Ovary (tissue), 10 donors: ENCODE data around the gene SBK2. TPM values are rescaled to one million over a fixed set of nuclear protein-coding genes. Genes with fewer than 3 reads are reported as not detected.
"Not testable (repeated sequence)": the region's sequence is repeated elsewhere in the genome, so short reads cannot be mapped to it uniquely, and the experiment has no call there.

Source experiments
- DNase-seq, 5 donors: peaks; one replicate each; pipeline ENCODE4 v3.0.0-alpha.2; 2019 to 2020
- H3K27ac ChIP-seq, 2 donors: fragments of 200-600 bp; one replicate each; pipeline versions ENCODE4 v1.5.1 to v1.8.0; 2019 to 2022
- H3K27me3 ChIP-seq: fragments of 200-600 bp; one replicate; pipeline ENCODE4 v1.8.0; 2022
- H3K36me3 ChIP-seq: fragments of 200-600 bp; sonication (generic); one replicate; pipeline ENCODE4 v1.5.1; 2019
- H3K4me1 ChIP-seq: one replicate; pipeline ENCODE4 v1.8.1; 2013; ENCODE audit warnings: mild to moderate bottlenecking, moderate library complexity; ENCODE audit not compliant: insufficient read depth
- H3K4me3 ChIP-seq: fragments of 200-600 bp; sonication (generic); one replicate; pipeline ENCODE4 v1.5.1; 2017
- H3K9me3 ChIP-seq, 2 donors: fragments of 200-600 bp in 1 of 2; sonication (generic) in 1 of 2; one replicate each; pipeline versions ENCODE4 v1.5.1 to v1.8.1; 2013 to 2019; ENCODE audit warnings: mild to moderate bottlenecking in 1 of 2, moderate library complexity in 1 of 2
- EP300 ChIP-seq: sonication (generic); formaldehyde crosslinking; IDR thresholded peaks from one replicate; pipeline ENCODE4 v1.6.1; 2017; ENCODE audit warnings: antibody characterized with exemption
- POLR2A ChIP-seq: fragments of 450-650 bp; IDR thresholded peaks from one replicate; pipeline ENCODE4 v1.6.1; 2017; ENCODE audit warnings: antibody characterized with exemption, mild to moderate bottlenecking, moderate library complexity
- WGBS, 3 donors: extraction: QIAGEN DNeasy Blood & Tissue Kit in 1 of 3; methylation state at CpG; one replicate each; pipeline versions ENCODE4 v1.1.5 to v1.1.7; 2013 to 2017; 5-methylcytosine and 5-hydroxymethylcytosine counted together
- intact Hi-C, 4 donors: fragments of 100-400 bp; cut with DNase I; formaldehyde crosslinking; loops; one replicate each; pipeline versions ENCODE4 v1.11.0 to v1.15.1; 2022 to 2023
- long read RNA-seq, 3 donors: library from polyadenylated mRNA in 2 of 3; unstranded in 2 of 3; transcript quantifications; one replicate each; pipeline ENCODE4 v2.0.0 and lab custom pipeline, GENCODE V29; 2021 to 2026
- polyA plus RNA-seq, 2 donors: library from polyadenylated mRNA; stranded (reverse); fragments of 200-250 nt in 1 of 2; fragments of 350-450 nt in 1 of 2; fragmentation: Illumina TruSeq in 1 of 2; extraction: RNeasy Lipid Tissue Mini Kit (QIAGEN cat#74804) in 1 of 2; gene quantifications; one replicate each; pipeline ENCODE4 v1.2.3, GENCODE V29; 2013 to 2014
- total RNA-seq, 7 donors: library from RNA; depleted of rRNA in 2 of 7; stranded (reverse); fragments of >200 nt in 2 of 7; fragmentation: NEBNext Ultra II Directional in 3 of 7; extraction: Animal tissue kit (Norgen Biotek cat#: 25700) in 3 of 7; gene quantifications; one replicate each; pipeline versions ENCODE4 v1.1.0 to v1.2.4, GENCODE V29; 2016 to 2023
- TF ChIP-seq, protein P1 (sequence below), 3 donors: fragments of 450-650 bp in 2 of 3; fragments of 200-600 bp in 1 of 3; IDR thresholded peaks; one replicate each; pipeline versions ENCODE4 v1.5.1 to v1.8.0; 2016 to 2022; ENCODE audit warnings: antibody characterized with exemption in 3 of 3, mild to moderate bottlenecking in 1 of 3
- donor health status: DM: no; HTN: no; CAD: no; lungs with moderate emphysema.
- donor health status: DM: no; HTN: no; CAD: no.
- donor health status: Bipolar disorder and iron deficiency.
- donor health status: DM: yes; HTN: yes; CAD: no.
- donor health status: DM: no; HTN: no; CAD: no.
- donor health status: DM: yes; HTN: yes; CAD: no.

SBK2 gene, protein sequence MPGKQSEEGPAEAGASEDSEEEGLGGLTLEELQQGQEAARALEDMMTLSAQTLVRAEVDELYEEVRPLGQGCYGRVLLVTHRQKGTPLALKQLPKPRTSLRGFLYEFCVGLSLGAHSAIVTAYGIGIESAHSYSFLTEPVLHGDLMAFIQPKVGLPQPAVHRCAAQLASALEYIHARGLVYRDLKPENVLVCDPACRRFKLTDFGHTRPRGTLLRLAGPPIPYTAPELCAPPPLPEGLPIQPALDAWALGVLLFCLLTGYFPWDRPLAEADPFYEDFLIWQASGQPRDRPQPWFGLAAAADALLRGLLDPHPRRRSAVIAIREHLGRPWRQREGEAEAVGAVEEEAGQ
- 1 to 10 TPM in 1 of 7 donors, under 1 TPM in 1, not detected in 5; 0.20 to 1.0 TPM for total RNA-seq
- polyA plus RNA-seq, result not detected
- long read RNA-seq, donor 1, result 0 reads
- long read RNA-seq, donor 2, result 0 reads
- long read RNA-seq, donor 3, result 0 reads

DNA sequence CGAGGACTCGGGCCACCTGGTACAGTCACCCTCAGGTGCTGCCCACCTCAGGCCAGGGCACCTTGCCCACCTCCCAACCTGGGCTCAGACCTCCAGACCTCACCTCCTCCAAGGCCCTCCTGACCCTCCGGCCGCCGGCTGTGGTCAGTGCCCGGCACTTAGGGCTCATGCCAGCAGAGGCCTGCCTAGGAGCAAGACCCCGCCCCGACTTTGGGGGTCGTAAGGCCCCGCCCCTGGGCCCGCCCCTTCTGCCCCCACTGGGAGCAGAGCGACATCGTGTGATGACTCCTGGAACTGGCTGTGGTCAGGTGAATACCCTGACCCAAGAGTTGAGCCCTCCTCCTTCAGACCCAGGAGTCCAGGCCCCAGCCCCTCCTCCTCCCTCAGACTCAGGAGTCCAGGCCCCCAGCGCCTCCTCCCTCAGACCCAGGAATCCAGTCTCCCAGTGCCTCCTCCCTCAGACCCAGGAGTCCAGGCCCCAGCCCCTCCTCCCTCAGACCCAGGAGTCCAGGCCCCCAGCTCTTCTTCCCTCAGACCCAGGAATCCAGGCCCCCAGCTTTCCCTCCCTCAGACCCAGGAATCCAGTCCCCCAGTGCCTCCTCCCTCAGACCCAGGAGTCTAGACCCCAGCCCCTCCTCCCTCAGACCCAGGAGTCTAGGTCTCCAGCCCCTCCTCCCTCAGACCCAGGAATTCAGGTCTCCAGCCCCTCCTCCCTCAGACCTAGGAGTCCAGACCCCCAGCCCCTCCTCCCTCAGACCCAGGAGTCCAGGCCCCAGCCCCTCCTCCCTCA lies at the start of gene SBK2:
Gene SBK2 (minus strand): TSS at position 183 of the 790 bp plus-strand sequence. CDS start 839 bp downstream, outside the sequence.
- H3K9me3 ChIP-seq, result no peaks in the 10 kb centered on the region
- TF ChIP-seq EP300 (no peak), POLR2A (no peak)
- TF ChIP-seq, protein P1, sequence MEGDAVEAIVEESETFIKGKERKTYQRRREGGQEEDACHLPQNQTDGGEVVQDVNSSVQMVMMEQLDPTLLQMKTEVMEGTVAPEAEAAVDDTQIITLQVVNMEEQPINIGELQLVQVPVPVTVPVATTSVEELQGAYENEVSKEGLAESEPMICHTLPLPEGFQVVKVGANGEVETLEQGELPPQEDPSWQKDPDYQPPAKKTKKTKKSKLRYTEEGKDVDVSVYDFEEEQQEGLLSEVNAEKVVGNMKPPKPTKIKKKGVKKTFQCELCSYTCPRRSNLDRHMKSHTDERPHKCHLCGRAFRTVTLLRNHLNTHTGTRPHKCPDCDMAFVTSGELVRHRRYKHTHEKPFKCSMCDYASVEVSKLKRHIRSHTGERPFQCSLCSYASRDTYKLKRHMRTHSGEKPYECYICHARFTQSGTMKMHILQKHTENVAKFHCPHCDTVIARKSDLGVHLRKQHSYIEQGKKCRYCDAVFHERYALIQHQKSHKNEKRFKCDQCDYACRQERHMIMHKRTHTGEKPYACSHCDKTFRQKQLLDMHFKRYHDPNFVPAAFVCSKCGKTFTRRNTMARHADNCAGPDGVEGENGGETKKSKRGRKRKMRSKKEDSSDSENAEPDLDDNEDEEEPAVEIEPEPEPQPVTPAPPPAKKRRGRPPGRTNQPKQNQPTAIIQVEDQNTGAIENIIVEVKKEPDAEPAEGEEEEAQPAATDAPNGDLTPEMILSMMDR (IDR thresholded peaks at IDR 0.05), result no peak
- H3K4me3 ChIP-seq, result no peak within 1 kb of the TSS
- no peaks in the 10 kb centered on the region for H3K36me3 ChIP-seq
- H3K27me3 ChIP-seq, result no peaks in the 10 kb centered on the region
- WGBS, 3 donors, result 21 to 33% (median 32%) methylated on average over 14 of the region's 14 CpGs
- H3K27ac ChIP-seq, result no peak within 1 kb of the TSS
- intact Hi-C loops, result no loop called here
- no peaks in the 10 kb centered on the region for H3K4me1 ChIP-seq
- DNase-seq, result no peak

DNA sequence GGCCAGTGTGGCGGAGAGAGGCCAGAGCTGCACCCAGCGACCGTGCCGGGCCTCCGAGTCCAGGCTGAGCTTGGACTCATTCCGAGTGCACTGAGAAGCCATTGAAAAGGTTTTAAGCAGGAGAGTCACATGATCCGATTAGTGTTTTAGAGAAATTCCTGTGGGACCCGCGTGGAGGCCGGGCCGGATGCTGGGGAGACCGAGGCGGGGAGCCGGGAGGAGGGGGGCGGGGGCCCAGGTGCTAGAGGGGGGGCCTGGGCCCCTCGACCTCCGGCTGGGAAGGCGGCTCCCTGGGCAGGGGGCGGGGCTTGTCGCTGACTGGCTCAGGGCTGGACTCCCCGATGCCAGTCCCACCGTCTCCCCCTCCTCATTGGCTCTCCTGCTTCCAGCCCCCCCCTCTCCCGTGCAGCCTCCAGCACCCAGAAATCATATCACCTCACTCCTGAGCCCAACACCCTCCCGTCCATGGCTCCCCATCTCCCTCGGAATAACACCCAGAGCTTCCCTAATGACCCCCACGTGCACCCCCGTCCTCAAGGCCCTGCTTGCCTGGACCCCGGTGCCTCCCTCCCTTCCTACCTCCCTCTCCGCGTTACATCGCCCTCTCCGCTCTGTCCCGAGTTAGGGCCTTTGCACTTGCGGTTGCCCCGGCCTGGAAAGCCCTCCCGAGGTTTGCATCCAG lies 48.9 kb upstream of the SBK2 start:
- Histone ChIP-seq H3K4me1 (peaks cover 10% of the 10 kb centered on the region), H3K27me3 (no peaks in the 10 kb centered on the region), H3K9me3 (no peaks in the 10 kb centered on the region), H3K27ac (peak overlapping the region in 1 of 2 donors; percentile 55), H3K36me3 (no peaks in the 10 kb centered on the region), H3K4me3 (peak overlapping the region; percentile 29)
- WGBS, 3 donors, result 1 to 2% (median 1%) methylated on average over 29 to 36 of the region's 36 CpGs
- no peak for TF ChIP-seq EP300
- no peak for TF ChIP-seq POLR2A
- DNase-seq, result peak; percentile 85 to 92 (median 90)
- intact Hi-C loops, result no loop called here

DNA sequence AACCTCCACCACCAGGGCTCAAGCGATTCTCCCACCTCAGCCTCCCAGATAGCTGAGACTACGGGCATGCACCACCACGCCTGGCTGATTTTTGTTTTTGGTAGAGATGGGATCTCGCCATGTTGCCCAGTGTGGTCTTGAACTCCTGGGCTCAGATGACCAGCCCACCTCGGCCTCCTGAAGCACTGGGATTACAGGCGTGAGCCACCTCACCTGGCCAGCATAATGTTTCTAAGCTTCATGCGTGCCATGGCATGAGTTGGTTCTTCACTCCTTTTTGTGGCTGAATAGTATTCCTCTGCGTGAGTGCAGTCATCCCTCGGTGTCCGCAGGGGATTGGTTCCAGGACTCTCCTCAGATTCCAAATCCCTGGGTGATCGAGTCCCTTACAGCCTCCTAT lies 47.9 kb upstream of the SBK2 start:
- Histone ChIP-seq H3K4me3 (no peak overlapping the region), H3K27me3 (no peaks in the 10 kb centered on the region), H3K36me3 (no peaks in the 10 kb centered on the region), H3K4me1 (peaks cover 10% of the 10 kb centered on the region), H3K27ac (no peak overlapping the region), H3K9me3 (no peaks in the 10 kb centered on the region)
- no peak for DNase-seq
- TF ChIP-seq, protein P1 (IDR thresholded peaks at IDR 0.05), result no peak
- intact Hi-C loops, result no loop called here
- WGBS, 3 donors, result 75 to 88% (median 79%) methylated on average over 11 of the region's 11 CpGs

DNA sequence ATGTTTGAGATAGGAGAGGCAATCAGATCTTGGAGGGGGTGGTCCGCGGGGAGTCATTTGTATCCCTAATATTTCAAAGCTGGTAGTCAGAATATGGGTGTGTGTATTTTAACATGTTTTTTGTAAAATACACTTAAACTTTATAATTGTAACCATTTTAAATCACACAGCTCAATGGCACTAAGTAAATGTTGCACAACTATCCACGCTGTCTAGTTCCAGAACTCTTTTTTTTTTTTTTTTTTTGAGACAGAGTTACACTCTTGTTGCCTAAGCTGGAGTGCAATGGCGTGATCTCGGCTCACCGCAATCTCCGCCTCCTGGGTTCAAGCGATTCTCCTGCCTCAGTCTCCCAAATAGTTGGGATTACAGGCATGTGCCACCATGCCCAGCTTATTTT lies 47.0 kb upstream of the SBK2 start:
- peaks cover 13% of the 10 kb centered on the region for H3K4me1 ChIP-seq
- intact Hi-C loops, H3K9me3 ChIP-seq, H3K27me3 ChIP-seq, H3K4me3 ChIP-seq, H3K27ac ChIP-seq, DNase-seq, H3K36me3 ChIP-seq: not testable (repeated sequence)
- WGBS, 3 donors, result 63 to 72% (median 71%) methylated on average over 8 of the region's 8 CpGs

DNA sequence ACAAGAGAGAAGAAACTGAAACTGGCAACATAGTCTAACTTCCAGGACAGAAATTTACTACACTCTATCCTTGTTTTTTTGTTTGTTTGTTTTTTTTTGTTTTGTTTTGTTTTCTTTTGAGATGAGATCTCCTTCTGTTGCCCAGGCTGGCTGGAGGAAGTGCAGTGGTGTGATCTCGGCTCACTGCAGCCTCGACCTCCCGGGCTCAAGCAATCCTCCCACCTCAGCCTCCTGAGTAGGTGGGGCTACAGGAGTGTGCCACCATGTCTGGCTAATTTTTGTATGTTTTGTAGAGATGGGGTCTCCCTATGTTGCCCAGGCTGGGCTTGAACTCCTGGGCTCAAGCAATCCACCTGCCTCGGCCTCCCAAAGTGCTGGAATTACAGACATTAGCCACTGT lies 45.4 kb upstream of the SBK2 start:
- H3K27me3 ChIP-seq, intact Hi-C loops, H3K9me3 ChIP-seq, DNase-seq, H3K4me3 ChIP-seq, H3K36me3 ChIP-seq: not testable (repeated sequence)
- 32 to 40% (median 34%) methylated on average over 4 of the region's 4 CpGs for WGBS, 3 donors
- Histone ChIP-seq H3K4me1 (peaks cover 11% of the 10 kb centered on the region), H3K27ac (peak overlapping the region in 1 of 2 donors; percentile 11)
